PFSK-1 (cell line): ENCODE measurements around the gene SLITRK5.

Source experiments
- FOXP2 ChIP-seq: optimal IDR thresholded peaks from 2 replicates; pipeline ENCODE3; 2011; ENCODE audit warnings: borderline replicate concordance, control low read depth, inconsistent platforms; ENCODE audit not compliant: insufficient read depth; ENCODE audit errors: extremely low read length, extremely low read depth
- POLR2AphosphoS5 ChIP-seq: IDR thresholded peaks from 2 replicates; pipeline ENCODE4 v1.6.1; 2012; ENCODE audit warnings: low read depth, mild to moderate bottlenecking, control low read depth, low read length, moderate library complexity
- SIN3A ChIP-seq: IDR thresholded peaks from 2 replicates; pipeline ENCODE4 v1.6.1; 2012; ENCODE audit warnings: mild to moderate bottlenecking, low read length, moderate library complexity, borderline replicate concordance; ENCODE audit not compliant: insufficient read depth
- TAF1 ChIP-seq: IDR thresholded peaks from 2 replicates; pipeline ENCODE4 v1.6.1; 2012; ENCODE audit warnings: low read length, control low read depth, borderline replicate concordance; ENCODE audit not compliant: insufficient read depth
- TF ChIP-seq, protein P1 (sequence below), 2 experiments: IDR thresholded peaks; 2 replicates each; pipeline versions ENCODE4 v1.6.1 to v1.8.0; 2011 to 2012; ENCODE audit warnings: low read depth in 2 of 2, low read length in 2 of 2, control low read depth in 1 of 2, inconsistent platforms in 1 of 2, mild to moderate bottlenecking in 1 of 2, moderate library complexity in 1 of 2; ENCODE audit not compliant: insufficient read depth in 1 of 2

Gene SLITRK5

DNA sequence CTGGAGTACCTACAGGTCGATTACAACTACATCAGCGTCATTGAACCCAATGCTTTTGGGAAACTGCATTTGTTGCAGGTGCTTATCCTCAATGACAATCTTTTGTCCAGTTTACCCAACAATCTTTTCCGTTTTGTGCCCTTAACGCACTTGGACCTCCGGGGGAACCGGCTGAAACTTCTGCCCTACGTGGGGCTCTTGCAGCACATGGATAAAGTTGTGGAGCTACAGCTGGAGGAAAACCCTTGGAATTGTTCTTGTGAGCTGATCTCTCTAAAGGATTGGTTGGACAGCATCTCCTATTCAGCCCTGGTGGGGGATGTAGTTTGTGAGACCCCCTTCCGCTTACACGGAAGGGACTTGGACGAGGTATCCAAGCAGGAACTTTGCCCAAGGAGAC, 4.7 kb downstream of the SLITRK5 start:
- TF ChIP-seq SIN3A (no peak), POLR2AphosphoS5 (no peak), FOXP2 (no peak), TAF1 (no peak)
- TF ChIP-seq, protein P1, sequence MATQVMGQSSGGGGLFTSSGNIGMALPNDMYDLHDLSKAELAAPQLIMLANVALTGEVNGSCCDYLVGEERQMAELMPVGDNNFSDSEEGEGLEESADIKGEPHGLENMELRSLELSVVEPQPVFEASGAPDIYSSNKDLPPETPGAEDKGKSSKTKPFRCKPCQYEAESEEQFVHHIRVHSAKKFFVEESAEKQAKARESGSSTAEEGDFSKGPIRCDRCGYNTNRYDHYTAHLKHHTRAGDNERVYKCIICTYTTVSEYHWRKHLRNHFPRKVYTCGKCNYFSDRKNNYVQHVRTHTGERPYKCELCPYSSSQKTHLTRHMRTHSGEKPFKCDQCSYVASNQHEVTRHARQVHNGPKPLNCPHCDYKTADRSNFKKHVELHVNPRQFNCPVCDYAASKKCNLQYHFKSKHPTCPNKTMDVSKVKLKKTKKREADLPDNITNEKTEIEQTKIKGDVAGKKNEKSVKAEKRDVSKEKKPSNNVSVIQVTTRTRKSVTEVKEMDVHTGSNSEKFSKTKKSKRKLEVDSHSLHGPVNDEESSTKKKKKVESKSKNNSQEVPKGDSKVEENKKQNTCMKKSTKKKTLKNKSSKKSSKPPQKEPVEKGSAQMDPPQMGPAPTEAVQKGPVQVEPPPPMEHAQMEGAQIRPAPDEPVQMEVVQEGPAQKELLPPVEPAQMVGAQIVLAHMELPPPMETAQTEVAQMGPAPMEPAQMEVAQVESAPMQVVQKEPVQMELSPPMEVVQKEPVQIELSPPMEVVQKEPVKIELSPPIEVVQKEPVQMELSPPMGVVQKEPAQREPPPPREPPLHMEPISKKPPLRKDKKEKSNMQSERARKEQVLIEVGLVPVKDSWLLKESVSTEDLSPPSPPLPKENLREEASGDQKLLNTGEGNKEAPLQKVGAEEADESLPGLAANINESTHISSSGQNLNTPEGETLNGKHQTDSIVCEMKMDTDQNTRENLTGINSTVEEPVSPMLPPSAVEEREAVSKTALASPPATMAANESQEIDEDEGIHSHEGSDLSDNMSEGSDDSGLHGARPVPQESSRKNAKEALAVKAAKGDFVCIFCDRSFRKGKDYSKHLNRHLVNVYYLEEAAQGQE (IDR thresholded peaks at IDR 0.05; ENCODE audit: insufficient read depth in 1 of 2, low read depth in 2 of 2, low read length in 2 of 2): no peak

DNA sequence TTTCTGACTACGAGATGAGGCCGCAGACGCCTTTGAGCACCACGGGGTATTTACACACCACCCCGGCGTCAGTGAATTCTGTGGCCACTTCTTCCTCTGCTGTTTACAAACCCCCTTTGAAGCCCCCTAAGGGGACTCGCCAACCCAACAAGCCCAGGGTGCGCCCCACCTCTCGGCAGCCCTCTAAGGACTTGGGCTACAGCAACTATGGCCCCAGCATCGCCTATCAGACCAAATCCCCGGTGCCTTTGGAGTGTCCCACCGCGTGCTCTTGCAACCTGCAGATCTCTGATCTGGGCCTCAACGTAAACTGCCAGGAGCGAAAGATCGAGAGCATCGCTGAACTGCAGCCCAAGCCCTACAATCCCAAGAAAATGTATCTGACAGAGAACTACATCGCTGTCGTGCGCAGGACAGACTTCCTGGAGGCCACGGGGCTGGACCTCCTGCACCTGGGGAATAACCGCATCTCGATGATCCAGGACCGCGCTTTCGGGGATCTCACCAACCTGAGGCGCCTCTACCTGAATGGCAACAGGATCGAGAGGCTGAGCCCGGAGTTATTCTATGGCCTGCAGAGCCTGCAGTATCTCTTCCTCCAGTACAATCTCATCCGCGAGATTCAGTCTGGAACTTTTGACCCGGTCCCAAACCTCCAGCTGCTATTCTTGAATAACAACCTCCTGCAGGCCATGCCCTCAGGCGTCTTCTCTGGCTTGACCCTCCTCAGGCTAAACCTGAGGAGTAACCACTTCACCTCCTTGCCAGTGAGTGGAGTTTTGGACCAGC, 5.3 kb downstream of the SLITRK5 start:
- TF ChIP-seq FOXP2 (no peak), TAF1 (no peak), SIN3A (no peak), POLR2AphosphoS5 (no peak)
- TF ChIP-seq, protein P1 (IDR thresholded peaks at IDR 0.05; ENCODE audit: insufficient read depth in 1 of 2, low read depth in 2 of 2, low read length in 2 of 2): no peak

DNA sequence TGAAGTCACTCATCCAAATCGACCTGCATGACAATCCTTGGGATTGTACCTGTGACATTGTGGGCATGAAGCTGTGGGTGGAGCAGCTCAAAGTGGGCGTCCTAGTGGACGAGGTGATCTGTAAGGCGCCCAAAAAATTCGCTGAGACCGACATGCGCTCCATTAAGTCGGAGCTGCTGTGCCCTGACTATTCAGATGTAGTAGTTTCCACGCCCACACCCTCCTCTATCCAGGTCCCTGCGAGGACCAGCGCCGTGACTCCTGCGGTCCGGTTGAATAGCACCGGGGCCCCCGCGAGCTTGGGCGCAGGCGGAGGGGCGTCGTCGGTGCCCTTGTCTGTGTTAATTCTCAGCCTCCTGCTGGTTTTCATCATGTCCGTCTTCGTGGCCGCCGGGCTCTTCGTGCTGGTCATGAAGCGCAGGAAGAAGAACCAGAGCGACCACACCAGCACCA, 5.9 kb downstream of the SLITRK5 start:
- TF ChIP-seq SIN3A: no peak
- TF ChIP-seq FOXP2: no peak
- TF ChIP-seq TAF1: no peak
- TF ChIP-seq, protein P1 (IDR thresholded peaks at IDR 0.05; ENCODE audit: insufficient read depth in 1 of 2, low read depth in 2 of 2, low read length in 2 of 2): no peak
- TF ChIP-seq POLR2AphosphoS5: no peak

DNA sequence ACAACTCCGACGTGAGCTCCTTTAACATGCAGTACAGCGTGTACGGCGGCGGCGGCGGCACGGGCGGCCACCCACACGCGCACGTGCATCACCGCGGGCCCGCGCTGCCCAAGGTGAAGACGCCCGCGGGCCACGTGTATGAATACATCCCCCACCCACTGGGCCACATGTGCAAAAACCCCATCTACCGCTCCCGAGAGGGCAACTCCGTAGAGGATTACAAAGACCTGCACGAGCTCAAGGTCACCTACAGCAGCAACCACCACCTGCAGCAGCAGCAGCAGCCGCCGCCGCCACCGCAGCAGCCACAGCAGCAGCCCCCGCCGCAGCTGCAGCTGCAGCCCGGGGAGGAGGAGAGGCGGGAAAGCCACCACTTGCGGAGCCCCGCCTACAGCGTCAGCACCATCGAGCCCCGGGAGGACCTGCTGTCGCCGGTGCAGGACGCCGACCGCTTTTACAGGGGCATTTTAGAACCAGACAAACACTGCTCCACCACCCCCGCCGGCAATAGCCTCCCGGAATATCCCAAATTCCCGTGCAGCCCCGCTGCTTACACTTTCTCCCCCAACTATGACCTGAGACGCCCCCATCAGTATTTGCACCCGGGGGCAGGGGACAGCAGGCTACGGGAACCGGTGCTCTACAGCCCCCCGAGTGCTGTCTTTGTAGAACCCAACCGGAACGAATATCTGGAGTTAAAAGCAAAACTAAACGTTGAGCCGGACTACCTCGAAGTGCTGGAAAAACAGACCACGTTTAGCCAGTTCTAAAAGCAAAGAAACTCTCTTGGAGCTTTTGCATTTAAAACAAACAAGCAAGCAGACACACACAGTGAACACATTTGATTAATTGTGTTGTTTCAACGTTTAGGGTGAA, 6.6 kb downstream of the SLITRK5 start:
- TF ChIP-seq SIN3A (no peak), FOXP2 (no peak), TAF1 (no peak)
- TF ChIP-seq, protein P1 (IDR thresholded peaks at IDR 0.05; ENCODE audit: insufficient read depth in 1 of 2, low read depth in 2 of 2, low read length in 2 of 2): no peak
